Duodenal mucosa (tissue), 2 donors: ENCODE results near the gene MCUB.
"Not testable (repeated sequence)": the region's sequence is repeated elsewhere in the genome, so short reads cannot be mapped to it uniquely, and the experiment has no call there.

Source experiments
- H3K27ac ChIP-seq: one replicate; pipeline ENCODE4 v1.7.0; 2013; ENCODE audit warnings: low read depth, low read length
- H3K27me3 ChIP-seq, 2 donors: one replicate each; pipeline ENCODE4 v1.7.0; 2013; ENCODE audit warnings: low read length in 2 of 2, control low read depth in 1 of 2; ENCODE audit not compliant: insufficient read depth in 2 of 2, control insufficient read depth in 1 of 2
- H3K36me3 ChIP-seq, 2 donors: one replicate each; pipeline ENCODE4 v1.7.0; 2013; ENCODE audit warnings: low read length in 2 of 2, control low read depth in 1 of 2; ENCODE audit not compliant: insufficient read depth in 2 of 2, control insufficient read depth in 1 of 2
- H3K4me1 ChIP-seq, 2 donors: one replicate each; pipeline ENCODE4 v1.7.0; 2013; ENCODE audit warnings: low read length in 2 of 2, control low read depth in 1 of 2; ENCODE audit not compliant: insufficient read depth in 2 of 2, control insufficient read depth in 1 of 2
- H3K4me3 ChIP-seq, 2 donors: one replicate each; pipeline ENCODE4 v1.7.0; 2013; ENCODE audit warnings: low read length in 2 of 2, low read depth in 1 of 2
- H3K9ac ChIP-seq, 2 donors: one replicate each; pipeline ENCODE4 v1.7.0; 2013; ENCODE audit warnings: low read length in 2 of 2, low read depth in 1 of 2
- H3K9me3 ChIP-seq, 2 donors: one replicate each; pipeline ENCODE4 v1.7.0; 2013; ENCODE audit warnings: low read length in 2 of 2, control low read depth in 1 of 2; ENCODE audit not compliant: control insufficient read depth in 1 of 2

The MCUB gene

DNA sequence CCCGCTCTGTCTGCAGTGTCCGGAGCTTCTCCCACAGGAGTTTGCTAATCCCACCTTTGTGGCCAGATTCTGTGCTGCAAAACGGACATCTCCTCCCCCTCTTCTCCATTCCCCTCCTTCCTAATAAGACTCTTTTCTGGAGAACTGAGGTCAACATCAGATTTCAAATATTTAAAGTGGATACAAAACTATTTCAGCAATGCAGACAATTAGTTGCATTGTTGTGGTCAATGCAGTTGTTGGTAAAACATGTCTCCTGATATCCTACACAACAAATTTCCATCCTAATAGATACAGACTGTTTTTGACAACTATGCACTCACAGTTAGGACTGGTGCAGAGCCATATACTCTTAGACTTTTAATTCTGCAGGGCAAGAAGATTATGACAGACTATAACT lies 5.1 kb upstream of the MCUB start:
- Histone ChIP-seq H3K27me3 (no peaks in the 10 kb centered on the region), H3K4me1 (no peaks in the 10 kb centered on the region), H3K36me3 (no peaks in the 10 kb centered on the region), H3K4me3 (no peak overlapping the region), H3K9me3 (peaks cover 0 to 2% of the 10 kb centered on the region in 2 donors), H3K27ac (no peak overlapping the region), H3K9ac (no peak overlapping the region)

DNA sequence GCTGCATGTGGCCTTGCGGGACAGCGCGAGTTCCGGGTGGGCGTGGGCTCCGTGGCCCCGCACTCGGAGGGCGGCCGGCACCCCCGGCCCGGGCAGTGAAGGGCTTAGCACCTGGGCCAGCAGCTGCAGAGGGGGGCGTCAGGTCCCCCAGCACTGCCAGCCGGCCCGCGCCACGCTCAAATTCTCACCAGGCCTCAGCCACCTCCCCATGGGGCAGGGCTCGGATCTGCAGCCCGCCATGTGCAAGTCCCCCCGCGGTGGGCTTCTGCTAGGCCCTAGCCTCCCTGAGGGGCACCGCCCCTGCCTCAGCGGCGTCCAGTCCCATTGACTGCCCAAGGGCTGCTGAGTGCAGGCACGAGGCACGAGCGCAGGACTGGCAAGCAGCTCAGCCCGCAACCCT lies 2.6 kb upstream of the MCUB start:
- Histone ChIP-seq H3K9me3 (peaks cover 0 to 2% of the 10 kb centered on the region in 2 donors), H3K4me1 (peaks cover 5 to 10% of the 10 kb centered on the region in 2 donors), H3K4me3 (no peak overlapping the region), H3K9ac (no peak overlapping the region), H3K36me3 (no peaks in the 10 kb centered on the region), H3K27me3 (no peaks in the 10 kb centered on the region), H3K27ac (no peak overlapping the region)

DNA sequence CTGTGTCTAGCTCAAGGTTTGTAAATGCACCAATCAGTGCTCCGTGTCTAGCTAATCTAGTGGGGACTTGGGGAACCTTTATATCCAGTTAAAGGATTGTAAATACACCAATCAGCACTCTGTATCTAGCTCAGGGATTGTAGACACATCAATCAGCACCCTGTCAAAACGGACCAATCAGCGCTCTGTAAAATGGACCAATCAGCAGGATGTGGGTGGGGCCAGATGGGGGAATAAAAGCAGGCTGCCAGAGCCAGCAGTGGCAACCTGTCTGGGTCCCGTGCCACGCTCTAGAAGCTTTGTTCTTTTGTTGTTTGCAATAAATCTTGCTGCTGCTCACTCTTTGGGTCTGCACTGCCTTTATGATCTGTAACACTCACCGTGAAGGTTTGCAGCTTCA lies 2.0 kb upstream of the MCUB start:
- not testable (repeated sequence) for H3K4me1 ChIP-seq, H3K36me3 ChIP-seq, H3K27ac ChIP-seq, H3K9me3 ChIP-seq, H3K9ac ChIP-seq, H3K27me3 ChIP-seq, H3K4me3 ChIP-seq

DNA sequence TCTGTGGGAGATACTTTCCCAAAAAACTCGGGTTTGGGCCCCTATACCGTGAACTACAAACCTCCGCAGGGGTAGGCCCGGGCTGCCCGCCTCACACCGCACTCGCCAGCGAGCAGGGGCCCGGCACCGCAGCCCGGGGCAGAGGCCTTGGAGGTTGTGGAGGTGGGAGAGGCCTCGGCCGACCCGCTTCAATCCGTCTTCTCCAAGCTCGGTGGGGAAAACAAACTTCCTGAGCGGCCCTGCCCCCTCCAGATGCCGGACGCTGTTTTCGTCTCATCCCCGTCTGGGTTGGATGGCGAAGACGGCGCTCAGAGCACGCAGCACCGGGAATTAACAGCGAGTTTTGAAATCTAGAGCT lies 442 bp upstream of the MCUB start:
- Histone ChIP-seq H3K36me3 (no peaks in the 10 kb centered on the region), H3K27me3 (no peaks in the 10 kb centered on the region), H3K27ac (peak overlapping the region; percentile 51), H3K4me1 (peaks cover 5 to 10% of the 10 kb centered on the region in 2 donors), H3K4me3 (peak overlapping the region; percentile 86 to 89), H3K9ac (peak overlapping the region; percentile 48 to 78), H3K9me3 (peaks cover 0 to 2% of the 10 kb centered on the region in 2 donors)

DNA sequence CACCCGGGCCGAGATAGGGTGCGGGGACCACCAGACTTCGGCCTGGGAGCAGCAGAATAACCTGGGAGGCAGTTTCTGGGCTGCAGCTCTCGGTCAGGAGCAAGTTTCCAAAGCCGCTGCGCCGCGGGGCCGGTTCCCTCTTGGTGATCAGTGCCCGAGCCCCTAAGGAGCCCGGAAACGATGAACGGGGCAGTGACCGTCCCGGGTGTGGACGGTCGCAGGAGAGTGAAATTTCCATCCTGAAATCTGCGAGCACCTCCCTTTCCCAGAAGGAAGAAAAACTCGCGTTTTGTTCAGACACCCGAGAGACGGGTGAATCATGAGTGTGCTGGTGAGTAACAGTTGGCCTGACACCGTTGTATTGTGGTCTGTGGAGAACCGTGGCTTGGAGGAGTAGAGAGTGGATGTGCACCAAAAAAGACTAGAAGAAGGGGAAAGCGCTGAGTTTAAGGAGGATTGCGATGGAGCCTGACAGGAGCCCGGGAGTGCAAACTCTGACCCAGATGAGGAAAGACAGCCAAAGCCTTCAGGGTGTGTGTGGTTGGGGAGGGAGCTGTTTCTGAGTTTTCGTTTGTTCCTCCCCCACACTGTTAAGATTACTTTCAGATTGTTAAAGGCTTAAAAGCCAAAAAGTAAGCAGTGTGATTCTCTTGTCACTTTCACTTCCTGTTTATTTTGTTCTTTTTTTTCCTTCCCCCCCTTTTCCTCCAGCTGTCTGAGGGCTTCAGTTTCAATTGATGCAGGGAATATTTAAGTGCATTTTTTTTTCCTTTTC lies 828 bp downstream of the MCUB start:
- peak overlapping the region; percentile 79 for H3K27ac ChIP-seq
- H3K9ac ChIP-seq = peak overlapping the region; percentile 48 to 78
- H3K36me3 ChIP-seq = no peaks in the 10 kb centered on the region
- H3K27me3 ChIP-seq = no peaks in the 10 kb centered on the region
- peaks cover 5 to 10% of the 10 kb centered on the region in 2 donors for H3K4me1 ChIP-seq
- peaks cover 0 to 2% of the 10 kb centered on the region in 2 donors for H3K9me3 ChIP-seq
- peak overlapping the region; percentile 86 to 89 for H3K4me3 ChIP-seq

DNA sequence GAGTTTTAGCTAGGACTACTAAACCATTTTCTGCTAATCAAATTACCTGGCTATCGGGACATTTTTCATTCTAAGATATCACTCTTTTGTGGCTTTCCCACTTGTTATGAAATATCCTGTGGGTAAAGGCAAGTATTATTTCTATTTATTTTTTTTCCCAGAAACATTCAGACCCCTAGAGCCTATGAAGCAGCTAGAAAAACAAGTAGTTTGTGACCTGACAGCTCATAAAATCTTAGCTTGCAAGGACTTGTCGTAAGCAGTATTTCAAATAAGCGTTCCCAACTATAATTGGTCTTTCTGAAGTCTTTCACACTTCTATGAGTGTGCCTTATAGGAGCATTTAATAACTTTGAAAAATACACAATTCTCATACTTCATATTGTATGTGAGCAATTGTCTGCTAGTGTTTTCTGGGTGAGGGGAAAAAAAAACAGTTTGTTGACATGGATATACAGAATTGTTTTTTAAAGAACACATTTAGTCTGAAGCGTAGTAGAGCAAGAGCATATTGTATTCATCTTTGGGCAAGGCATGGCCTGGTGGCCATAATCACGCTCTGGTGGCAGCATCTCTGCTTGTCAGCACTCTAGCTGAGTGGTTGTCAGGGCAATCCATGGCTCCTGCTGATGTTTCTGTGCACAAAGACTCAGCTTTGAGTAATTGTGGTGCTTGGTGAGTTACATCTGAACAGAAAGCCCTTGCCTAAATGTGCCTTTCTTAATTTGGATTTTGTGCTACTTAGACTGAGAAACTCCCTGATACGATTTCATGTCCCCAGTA lies 2.6 kb downstream of the MCUB start:
- Histone ChIP-seq H3K9ac (no peak overlapping the region), H3K4me3 (no peak overlapping the region), H3K27me3 (no peaks in the 10 kb centered on the region), H3K4me1 (peaks cover 5 to 10% of the 10 kb centered on the region in 2 donors), H3K9me3 (peaks cover 0 to 2% of the 10 kb centered on the region in 2 donors), H3K36me3 (no peaks in the 10 kb centered on the region), H3K27ac (no peak overlapping the region)

DNA sequence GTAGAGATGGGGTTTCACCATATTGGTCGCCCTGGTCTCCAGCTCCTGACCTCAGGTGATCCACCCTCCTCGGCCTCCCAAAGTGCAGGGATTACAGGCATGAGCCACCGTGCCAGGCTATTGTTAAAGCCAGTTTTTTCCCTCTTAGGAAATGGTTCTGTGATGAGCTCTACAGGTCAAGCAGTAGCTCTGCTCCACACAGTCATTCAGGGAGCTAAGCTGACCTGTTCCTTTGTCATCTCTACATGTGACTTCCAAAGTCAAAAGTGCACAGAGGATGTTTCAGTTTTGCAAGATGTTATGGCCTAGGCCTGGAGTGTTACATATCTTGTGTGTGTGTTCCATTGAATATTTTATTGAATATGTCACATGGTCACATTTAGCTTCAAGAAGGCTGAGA lies 11.4 kb downstream of the MCUB start:
- Histone ChIP-seq H3K4me1 (no peaks in the 10 kb centered on the region), H3K4me3 (no peak overlapping the region), H3K27ac (no peak overlapping the region), H3K36me3 (no peaks in the 10 kb centered on the region), H3K9ac (no peak overlapping the region), H3K27me3 (no peaks in the 10 kb centered on the region), H3K9me3 (no peaks in the 10 kb centered on the region)

DNA sequence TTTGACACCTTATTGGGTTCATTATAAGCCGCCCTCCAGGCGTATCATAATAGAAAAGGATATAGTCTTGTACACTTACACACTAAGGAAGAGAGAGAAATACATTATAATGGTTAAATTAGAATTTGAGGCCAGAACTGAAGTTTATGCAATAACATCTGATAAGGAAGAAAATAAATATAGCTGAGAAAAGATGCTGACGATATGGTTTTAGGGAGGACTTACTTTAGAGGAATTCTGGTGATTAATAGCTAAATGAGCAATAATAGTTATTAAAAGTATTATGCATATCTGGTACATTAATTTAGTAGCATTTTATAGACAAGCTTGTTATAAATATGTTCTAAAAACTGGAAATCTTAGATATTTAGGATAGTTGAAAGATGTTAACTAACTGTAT lies 12.1 kb downstream of the MCUB start:
- H3K27ac ChIP-seq = no peak overlapping the region

DNA sequence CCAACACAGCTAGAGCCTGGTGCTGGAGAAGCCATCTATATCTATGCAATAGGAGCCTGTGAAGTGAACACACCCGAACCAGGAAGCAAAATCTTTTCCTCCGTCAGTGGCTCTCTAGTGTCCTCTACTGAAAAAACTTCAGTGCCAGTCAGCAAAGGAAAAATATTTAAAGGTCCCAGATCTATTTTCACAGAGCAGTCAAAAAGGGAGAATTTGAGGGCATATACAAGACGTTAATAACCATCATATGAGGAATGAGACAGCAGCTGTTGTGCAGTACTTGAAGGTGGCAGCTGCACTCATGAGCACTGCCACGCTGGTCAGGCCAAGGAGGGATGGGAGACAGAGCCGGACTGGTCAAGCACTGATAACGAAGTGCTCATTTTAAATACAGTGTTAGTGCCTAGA lies 14.4 kb downstream of the MCUB start:
- Histone ChIP-seq H3K9me3 (no peaks in the 10 kb centered on the region), H3K27ac (no peak overlapping the region), H3K4me3 (no peak overlapping the region), H3K36me3 (no peaks in the 10 kb centered on the region), H3K9ac (no peak overlapping the region), H3K27me3 (no peaks in the 10 kb centered on the region), H3K4me1 (no peaks in the 10 kb centered on the region)

More for the DNA sequence above, 12.1 kb downstream of the MCUB start:
- Histone ChIP-seq H3K4me3 (no peak overlapping the region), H3K4me1 (no peaks in the 10 kb centered on the region), H3K36me3 (no peaks in the 10 kb centered on the region), H3K9ac (no peak overlapping the region), H3K9me3 (no peaks in the 10 kb centered on the region), H3K27me3 (no peaks in the 10 kb centered on the region)

DNA sequence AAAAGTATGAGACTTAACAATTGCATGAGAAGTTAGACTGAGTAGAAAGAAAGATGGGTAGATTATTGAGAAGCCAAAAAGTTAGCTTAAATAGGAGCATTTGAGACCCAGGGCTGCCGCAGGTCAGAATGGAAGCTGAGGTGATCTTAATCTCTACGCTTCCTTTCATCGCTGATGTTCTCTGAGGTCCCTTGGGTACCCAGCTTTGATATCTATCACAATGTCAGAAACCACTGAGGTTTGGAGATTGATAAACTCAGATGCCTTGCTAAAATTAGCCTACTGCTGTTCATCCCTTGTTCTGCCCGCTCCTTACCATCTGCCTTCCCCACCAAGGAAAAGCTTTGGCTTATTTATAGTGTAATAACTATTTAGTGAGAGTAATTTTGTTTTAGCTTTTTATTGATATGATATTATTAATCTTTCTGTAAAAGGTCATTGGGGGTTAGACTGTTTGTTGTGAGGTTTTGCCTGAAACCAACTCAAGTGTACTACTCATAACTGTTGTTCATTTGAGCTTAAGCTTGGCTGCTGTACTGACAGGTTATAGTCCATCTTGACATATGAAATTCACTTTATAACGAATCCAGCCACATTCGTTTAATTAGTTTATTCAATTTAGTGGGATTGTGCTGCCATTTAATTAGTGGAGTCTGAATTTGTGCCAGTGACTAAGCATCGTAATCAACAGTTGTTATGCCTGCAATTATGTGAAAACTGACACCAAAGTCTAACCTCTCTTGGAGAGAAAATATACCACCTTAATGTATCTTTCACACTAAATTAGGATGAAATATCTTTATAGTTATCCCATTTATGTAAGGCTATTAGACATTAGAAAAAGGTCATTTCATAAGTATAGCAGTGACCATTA lies 15.1 kb downstream of the MCUB start:
- Histone ChIP-seq H3K27me3 (no peaks in the 10 kb centered on the region), H3K27ac (no peak overlapping the region), H3K36me3 (no peaks in the 10 kb centered on the region), H3K4me1 (no peaks in the 10 kb centered on the region), H3K9me3 (no peaks in the 10 kb centered on the region), H3K9ac (no peak overlapping the region), H3K4me3 (no peak overlapping the region)
